T-helper 1 cell treated with Interleukin-12 subunit alpha and Interleukin-12 subunit beta and Interleukin-4 antibody, amounts not matched to agents 30 μg/mL and 1 μg/mL, for 36 hours (primary cell): Measurements from ENCODE around the gene TAS2R9.
A peak's percentile ranks its signal among the peaks of the same experiment; 100 is the strongest.

Experiments used
- H3K27ac Mint-ChIP-seq: one replicate; pipeline ENCODE4 v1.8.0; 2021; ENCODE audit warnings: mild to moderate bottlenecking, mixed read lengths
- H3K27me3 Mint-ChIP-seq: one replicate; pipeline ENCODE4 v1.8.0; 2021; ENCODE audit warnings: low read depth, mixed read lengths
- H3K36me3 Mint-ChIP-seq: one replicate; pipeline ENCODE4 v1.8.0; 2021; ENCODE audit warnings: low read depth, mixed read lengths
- H3K4me1 Mint-ChIP-seq: one replicate; pipeline ENCODE4 v1.8.0; 2021; ENCODE audit warnings: low read depth, mixed read lengths
- H3K4me3 Mint-ChIP-seq: one replicate; pipeline ENCODE4 v1.8.0; 2021; ENCODE audit warnings: mild to moderate bottlenecking, moderate library complexity, mixed read lengths
- H3K9me3 Mint-ChIP-seq: one replicate; pipeline ENCODE4 v1.8.0; 2021; ENCODE audit warnings: mixed read lengths

The TAS2R9 gene

GRCh38 chr12:10810068-10810467 lies at the start of gene TAS2R9:
TSS of gene TAS2R9 (minus strand) at chr12:10810168. CDS start at chr12:10810075, 93 bp downstream.
- no peak within 1 kb of the TSS for H3K4me3 Mint-ChIP-seq
- H3K36me3 Mint-ChIP-seq, result no peaks in the 10 kb centered on the region

GRCh38 chr12:10855807-10856206 lies 45.8 kb upstream of the TAS2R9 start:
- peaks cover 44% of the 10 kb centered on the region for H3K36me3 Mint-ChIP-seq

More at GRCh38 chr12:10810068-10810467, at the start of gene TAS2R9:
- Mint-ChIP-seq H3K9me3 (no peaks in the 10 kb centered on the region), H3K27me3 (peaks cover 22% of the 10 kb centered on the region), H3K27ac (no peak within 1 kb of the TSS), H3K4me1 (no peaks in the 10 kb centered on the region)

GRCh38 chr12:10853776-10854175 lies 43.8 kb upstream of the TAS2R9 start:
- Mint-ChIP-seq H3K27ac (no peak overlapping the region), H3K27me3 (no peaks in the 10 kb centered on the region), H3K9me3 (peaks cover 41% of the 10 kb centered on the region), H3K4me1 (peaks cover 33% of the 10 kb centered on the region), H3K4me3 (no peak overlapping the region), H3K36me3 (peaks cover 47% of the 10 kb centered on the region)

More at GRCh38 chr12:10855807-10856206, 45.8 kb upstream of the TAS2R9 start:
- peaks cover 47% of the 10 kb centered on the region for H3K9me3 Mint-ChIP-seq
- peaks cover 14% of the 10 kb centered on the region for H3K4me1 Mint-ChIP-seq
- H3K27me3 Mint-ChIP-seq, result no peaks in the 10 kb centered on the region
- H3K27ac Mint-ChIP-seq, result no peak overlapping the region
- no peak overlapping the region for H3K4me3 Mint-ChIP-seq

- H3K27ac Mint-ChIP-seq, result no peak overlapping the region
Measured at GRCh38 chr12:10851243-10851858, 41.4 kb upstream of the TAS2R9 start.

GRCh38 chr12:10849425-10849878 lies 39.5 kb upstream of the TAS2R9 start, which contains the start of gene PRR4:
TSS of gene PRR4 (minus strand) at chr12:10849475. CDS start at chr12:10849437, 38 bp downstream.
- Mint-ChIP-seq H3K4me3 (no peak within 1 kb of the TSS), H3K27ac (peak within 1 kb of the TSS; percentile 39), H3K9me3 (peaks cover 8% of the 10 kb centered on the region), H3K4me1 (peaks cover 36% of the 10 kb centered on the region), H3K27me3 (no peaks in the 10 kb centered on the region), H3K36me3 (peaks cover 27% of the 10 kb centered on the region)

More at GRCh38 chr12:10851243-10851858, 41.4 kb upstream of the TAS2R9 start:
- Mint-ChIP-seq H3K4me3 (no peak overlapping the region), H3K4me1 (peaks cover 36% of the 10 kb centered on the region), H3K36me3 (peaks cover 35% of the 10 kb centered on the region), H3K27me3 (no peaks in the 10 kb centered on the region), H3K9me3 (peaks cover 17% of the 10 kb centered on the region)

GRCh38 chr12:10847744-10848143 lies 37.8 kb upstream of the TAS2R9 start:
- H3K9me3 Mint-ChIP-seq, result peaks cover 8% of the 10 kb centered on the region
- peaks cover 26% of the 10 kb centered on the region for H3K36me3 Mint-ChIP-seq
- H3K27me3 Mint-ChIP-seq, result no peaks in the 10 kb centered on the region
- no peak overlapping the region for H3K27ac Mint-ChIP-seq
- H3K4me1 Mint-ChIP-seq, result peaks cover 36% of the 10 kb centered on the region
- no peak overlapping the region for H3K4me3 Mint-ChIP-seq

- Mint-ChIP-seq H3K27me3 (no peaks in the 10 kb centered on the region), H3K4me1 (peaks cover 3% of the 10 kb centered on the region), H3K27ac (no peak overlapping the region), H3K4me3 (no peak overlapping the region), H3K9me3 (no peaks in the 10 kb centered on the region), H3K36me3 (peaks cover 11% of the 10 kb centered on the region)
Measured at GRCh38 chr12:10842862-10843261, 32.9 kb upstream of the TAS2R9 start.

GRCh38 chr12:10838461-10838860 lies 28.5 kb upstream of the TAS2R9 start:
- Mint-ChIP-seq H3K36me3 (peaks cover 2% of the 10 kb centered on the region), H3K27me3 (no peaks in the 10 kb centered on the region), H3K4me1 (no peaks in the 10 kb centered on the region), H3K27ac (no peak overlapping the region), H3K4me3 (no peak overlapping the region), H3K9me3 (no peaks in the 10 kb centered on the region)

GRCh38 chr12:10829994-10830393 lies 20.0 kb upstream of the TAS2R9 start:
- no peaks in the 10 kb centered on the region for H3K27me3 Mint-ChIP-seq
- no peak overlapping the region for H3K4me3 Mint-ChIP-seq
- H3K9me3 Mint-ChIP-seq, result no peaks in the 10 kb centered on the region
- no peak overlapping the region for H3K27ac Mint-ChIP-seq
- no peaks in the 10 kb centered on the region for H3K4me1 Mint-ChIP-seq
- H3K36me3 Mint-ChIP-seq, result no peaks in the 10 kb centered on the region

DNA sequence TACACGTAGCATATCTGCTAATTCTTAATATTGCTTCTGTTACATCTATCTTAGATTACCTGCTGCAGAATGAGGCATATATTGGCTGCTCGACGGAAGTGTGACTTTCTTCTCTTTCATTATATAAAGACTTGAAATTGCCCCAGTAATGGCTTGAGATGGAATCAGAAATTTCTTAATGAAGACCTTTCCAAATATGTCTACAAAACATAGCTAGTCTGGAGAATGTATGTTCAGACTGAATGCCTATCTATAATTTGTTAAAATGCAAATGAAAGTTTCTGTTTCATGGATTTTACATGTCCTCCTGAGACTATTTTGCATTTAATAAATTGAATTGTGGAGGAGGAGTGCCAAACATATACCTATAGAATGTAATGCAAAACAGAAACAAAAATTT lies 16.3 kb upstream of the TAS2R9 start, which contains the start of gene TAS2R10:
TAS2R10 (minus strand) TSS at position 101 of the 400 bp plus-strand sequence; CDS start at position 12, 89 bp downstream.
- Mint-ChIP-seq H3K27ac (no peak within 1 kb of the TSS), H3K9me3 (no peaks in the 10 kb centered on the region), H3K27me3 (no peaks in the 10 kb centered on the region), H3K36me3 (no peaks in the 10 kb centered on the region), H3K4me1 (no peaks in the 10 kb centered on the region), H3K4me3 (no peak within 1 kb of the TSS)

- H3K27me3 Mint-ChIP-seq, result no peaks in the 10 kb centered on the region
- no peaks in the 10 kb centered on the region for H3K9me3 Mint-ChIP-seq
- no peaks in the 10 kb centered on the region for H3K4me1 Mint-ChIP-seq
- H3K27ac Mint-ChIP-seq, result no peak overlapping the region
- no peak overlapping the region for H3K4me3 Mint-ChIP-seq
- no peaks in the 10 kb centered on the region for H3K36me3 Mint-ChIP-seq
Measured at GRCh38 chr12:10824957-10825356, 15.0 kb upstream of the TAS2R9 start.

GRCh38 chr12:10811883-10812536 lies 2.0 kb upstream of the TAS2R9 start:
- Mint-ChIP-seq H3K4me3 (no peak overlapping the region), H3K27ac (no peak overlapping the region)

DNA sequence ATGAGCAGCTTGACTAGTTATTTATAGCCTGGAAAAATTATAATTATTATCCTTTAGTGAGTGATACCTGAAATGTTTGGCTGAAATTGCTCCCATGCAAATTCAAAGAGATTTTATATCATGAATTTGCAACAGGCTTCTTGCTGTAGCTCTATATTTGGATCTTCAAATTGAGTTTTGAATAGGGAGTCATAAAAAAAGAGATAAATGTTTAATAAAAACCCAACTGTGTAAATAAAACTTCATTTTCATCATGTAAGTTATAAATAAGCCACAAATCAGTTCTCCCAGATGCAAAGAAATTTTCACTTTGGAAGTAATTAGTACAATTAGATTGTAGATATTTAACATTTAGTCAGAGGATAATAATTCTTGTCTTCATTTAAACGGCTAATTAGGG lies 2.8 kb downstream of the TAS2R9 start, which contains the start of gene TAS2R8:
TAS2R8 (minus strand) TSS at position 101 of the 400 bp plus-strand sequence. CDS start 306 bp downstream, outside the sequence.
- H3K9me3 Mint-ChIP-seq, result no peaks in the 10 kb centered on the region
- H3K4me3 Mint-ChIP-seq, result no peak within 1 kb of the TSS
- H3K27ac Mint-ChIP-seq, result no peak within 1 kb of the TSS
- no peaks in the 10 kb centered on the region for H3K4me1 Mint-ChIP-seq
- H3K27me3 Mint-ChIP-seq, result peaks cover 22% of the 10 kb centered on the region
- H3K36me3 Mint-ChIP-seq, result no peaks in the 10 kb centered on the region

More at GRCh38 chr12:10811883-10812536, 2.0 kb upstream of the TAS2R9 start:
- Mint-ChIP-seq H3K4me1 (no peaks in the 10 kb centered on the region), H3K27me3 (peaks cover 24% of the 10 kb centered on the region), H3K36me3 (no peaks in the 10 kb centered on the region), H3K9me3 (no peaks in the 10 kb centered on the region)

GRCh38 chr12:10802587-10802986 lies 7.4 kb downstream of the TAS2R9 start, which contains the start of gene TAS2R7:
TSS of gene TAS2R7 (minus strand) at chr12:10802627. CDS start at chr12:10802570, 57 bp downstream.
- H3K9me3 Mint-ChIP-seq, result no peaks in the 10 kb centered on the region
- no peak within 1 kb of the TSS for H3K27ac Mint-ChIP-seq

DNA sequence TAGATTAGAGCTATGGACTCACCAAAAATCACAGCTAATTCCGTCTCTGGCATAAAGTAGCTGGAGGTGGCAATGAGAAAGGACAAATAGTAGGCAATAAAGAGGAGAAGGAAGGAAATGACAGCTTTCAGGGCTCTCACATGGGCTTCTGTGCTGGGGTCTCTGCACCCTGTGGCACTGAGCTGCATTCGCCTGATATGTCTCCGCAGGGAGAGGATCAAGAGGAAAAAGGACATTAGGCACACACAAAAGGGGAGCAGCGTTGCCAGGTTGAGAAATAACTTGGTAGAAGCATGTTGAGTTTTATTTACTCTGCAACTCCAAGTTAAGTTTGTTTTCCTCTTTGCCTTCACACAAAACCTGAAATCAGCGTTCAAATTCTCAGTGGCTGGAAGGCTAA lies 8.2 kb downstream of the TAS2R9 start:
- Mint-ChIP-seq H3K4me3 (no peak overlapping the region), H3K36me3 (no peaks in the 10 kb centered on the region), H3K27me3 (peaks cover 30% of the 10 kb centered on the region), H3K27ac (no peak overlapping the region), H3K4me1 (no peaks in the 10 kb centered on the region), H3K9me3 (no peaks in the 10 kb centered on the region)

More at GRCh38 chr12:10802587-10802986, 7.4 kb downstream of the TAS2R9 start, which contains the start of gene TAS2R7:
- Mint-ChIP-seq H3K4me3 (no peak within 1 kb of the TSS), H3K27me3 (peaks cover 25% of the 10 kb centered on the region), H3K36me3 (no peaks in the 10 kb centered on the region), H3K4me1 (no peaks in the 10 kb centered on the region)
